SK-N-DZ (cell line): Measurements from ENCODE around the gene C6orf58.
"Not testable (repeated sequence)": the region's sequence is repeated elsewhere in the genome, so short reads cannot be mapped to it uniquely, and the experiment has no call there.

Experiments
- DNase-seq: peaks from one replicate; pipeline ENCODE4 v3.0.0-alpha.2; 2015; ENCODE audit warnings: low spot score

The C6orf58 gene

DNA sequence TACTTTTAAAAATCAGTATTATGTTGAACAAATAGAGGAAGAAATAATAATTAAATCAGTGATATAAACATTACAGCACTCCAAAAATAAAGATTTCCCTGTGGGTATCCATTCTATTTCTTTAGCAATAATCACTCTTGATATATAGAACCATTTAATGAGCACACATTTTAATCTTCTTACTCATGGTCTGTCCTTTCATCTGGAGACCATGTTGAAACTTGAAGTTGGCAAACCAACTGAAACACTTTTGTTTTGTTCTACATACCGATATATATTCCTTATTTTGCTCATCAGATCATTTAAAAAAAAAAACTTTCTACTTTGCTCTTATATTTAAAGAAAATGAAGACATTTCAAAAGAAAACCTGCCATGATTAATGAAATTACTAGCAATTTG lies 13.4 kb downstream of the C6orf58 start:
- DNase-seq, result no peak

DNA sequence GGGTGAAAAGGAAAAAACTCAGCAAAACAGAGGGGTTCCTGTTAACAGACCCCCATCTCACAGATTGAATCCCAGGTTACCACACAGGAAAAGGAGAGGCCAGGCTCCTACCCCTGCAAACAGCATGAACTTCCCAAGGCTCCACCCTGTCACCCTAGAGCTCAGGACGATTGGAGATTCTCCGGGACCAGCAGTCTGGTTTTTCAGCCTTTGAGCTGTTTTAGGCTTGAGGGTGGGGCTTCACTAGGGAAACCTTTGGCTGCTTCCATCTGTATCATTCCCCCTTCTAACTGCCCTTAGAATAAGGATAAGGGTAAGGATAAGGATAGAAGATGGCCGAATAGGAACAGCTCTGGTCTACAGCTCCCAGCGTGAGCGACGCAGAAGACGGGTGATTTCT lies 16.0 kb downstream of the C6orf58 start:
- DNase-seq, result no peak

DNA sequence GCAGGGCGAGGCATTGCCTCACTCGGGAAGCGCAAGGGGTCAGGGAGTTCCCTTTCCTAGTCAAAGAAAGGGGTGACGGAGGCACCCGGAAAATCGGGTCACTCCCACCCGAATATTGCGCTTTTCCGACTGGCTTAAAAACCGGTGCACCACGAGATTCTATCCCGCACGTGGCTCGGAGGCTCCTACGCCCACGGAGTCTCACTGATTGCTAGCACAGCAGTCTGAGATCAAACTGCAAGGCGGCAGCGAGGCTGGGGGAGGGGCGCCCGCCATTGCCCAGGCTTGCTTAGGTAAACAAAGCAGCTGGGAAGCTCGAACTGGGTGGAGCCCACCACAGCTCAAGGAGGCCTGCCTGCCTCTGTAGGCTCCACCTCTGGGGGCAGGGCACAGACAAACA lies 16.5 kb downstream of the C6orf58 start:
- not testable (repeated sequence) for DNase-seq

DNA sequence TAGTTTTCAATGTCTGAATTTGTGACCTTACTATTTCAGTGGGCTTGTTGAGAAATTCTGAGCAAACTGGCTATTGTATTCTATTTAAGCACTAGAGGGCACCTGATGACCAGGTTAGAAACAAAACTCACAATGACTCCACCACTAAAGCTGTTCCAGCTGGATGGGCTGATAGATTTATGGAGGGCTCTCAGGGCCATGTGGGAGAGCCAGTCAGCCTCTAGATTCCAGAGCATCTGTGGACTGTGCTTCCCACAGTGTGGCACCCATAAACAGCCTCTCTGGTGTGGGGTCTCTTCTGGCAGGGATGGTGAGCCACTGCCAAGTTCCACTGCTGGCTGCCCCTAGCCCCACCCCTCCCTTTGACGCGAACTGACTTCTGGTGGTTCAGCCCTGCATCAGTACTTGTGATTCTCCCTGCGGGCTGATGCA lies 29.2 kb downstream of the C6orf58 start:
- peak; percentile 83 for DNase-seq

DNA sequence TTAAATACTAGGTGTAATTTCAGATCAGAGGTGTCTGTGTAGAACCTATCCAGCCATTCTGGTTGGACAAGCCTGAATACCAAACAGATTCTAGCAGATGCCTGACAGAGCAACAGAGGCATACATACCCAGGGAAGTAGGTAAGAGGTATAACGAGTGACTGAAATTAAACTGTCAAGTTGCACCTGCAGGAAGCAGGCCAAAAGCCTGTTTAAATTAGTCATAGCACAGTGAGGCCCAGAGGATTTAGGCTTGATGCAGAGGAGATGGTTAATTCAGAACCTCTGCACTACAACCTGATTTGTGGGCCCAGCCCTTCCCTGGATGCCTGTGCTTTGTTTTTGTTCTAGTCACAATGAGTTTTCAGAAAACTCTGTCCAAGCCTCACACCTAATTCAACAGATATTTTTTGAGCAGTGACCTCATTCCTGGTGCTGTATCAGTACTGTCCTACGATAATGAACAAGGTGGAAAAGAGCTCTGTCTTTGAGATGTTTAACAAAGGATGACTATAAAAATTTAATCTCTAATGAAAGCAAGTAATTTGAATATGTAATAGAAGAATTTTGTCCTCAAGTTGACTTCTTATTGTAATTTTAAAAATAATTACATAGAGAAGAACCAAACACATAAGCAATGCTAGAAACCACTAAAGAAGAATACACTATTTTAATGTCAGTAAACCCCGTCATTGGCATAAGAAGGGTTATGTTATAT lies 31.7 kb downstream of the C6orf58 start:
- DNase-seq, result no peak

DNA sequence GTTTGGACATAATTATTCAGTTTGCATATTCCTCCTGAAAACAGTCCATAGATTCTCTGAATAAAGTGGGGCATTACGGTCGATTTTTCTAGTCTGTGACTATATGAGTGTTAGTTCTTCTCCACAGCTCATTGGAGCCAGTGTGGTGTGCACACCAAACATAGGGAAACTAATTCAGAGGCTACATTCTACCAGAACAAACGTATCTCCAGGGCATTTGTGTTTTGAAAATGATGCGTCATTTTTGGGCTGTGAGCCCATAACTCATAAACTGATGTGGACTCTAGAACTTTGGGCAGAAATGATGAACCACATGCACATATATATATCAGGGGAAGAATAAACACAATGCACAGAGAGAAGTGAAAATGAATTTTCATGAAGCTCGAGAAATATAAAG lies 41.8 kb downstream of the C6orf58 start:
- no peak for DNase-seq

DNA sequence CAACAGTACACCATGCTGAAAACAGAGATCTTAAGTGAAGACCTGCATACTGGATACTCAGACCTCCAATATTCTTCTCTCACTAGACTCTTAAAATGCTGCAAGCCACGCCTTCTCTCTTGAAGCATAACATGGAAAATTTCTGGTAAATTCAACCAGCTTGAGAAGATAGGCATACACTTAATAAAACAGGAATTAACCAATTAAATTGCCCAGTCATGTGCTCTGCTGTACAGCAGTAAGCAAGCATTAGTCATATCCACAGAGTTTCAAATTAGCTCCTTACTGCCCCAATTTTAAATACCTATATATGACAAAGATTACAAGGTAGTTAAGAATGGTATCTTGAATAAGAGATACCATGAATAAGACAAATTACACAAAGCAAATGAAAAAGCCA lies 53.8 kb downstream of the C6orf58 start:
- no peak for DNase-seq

DNA sequence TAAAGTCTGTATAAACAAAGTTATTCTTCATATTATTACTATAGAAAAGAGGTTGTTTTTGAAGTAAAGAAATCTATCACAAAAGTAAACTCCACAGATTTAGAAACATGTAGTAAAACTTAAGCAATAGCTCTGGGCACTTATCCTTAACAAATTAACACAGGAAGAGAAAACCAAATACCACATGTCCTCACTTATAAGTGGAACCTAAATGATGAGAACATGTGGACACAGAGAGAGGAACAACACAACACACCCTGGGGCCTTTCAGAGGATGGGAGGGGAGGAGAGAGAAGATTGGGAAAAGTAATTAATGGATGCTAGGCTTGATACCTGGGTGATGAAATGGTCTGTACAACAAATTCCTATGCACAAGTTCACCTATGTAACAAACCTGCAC lies 57.2 kb downstream of the C6orf58 start:
- DNase-seq, result no peak

DNA sequence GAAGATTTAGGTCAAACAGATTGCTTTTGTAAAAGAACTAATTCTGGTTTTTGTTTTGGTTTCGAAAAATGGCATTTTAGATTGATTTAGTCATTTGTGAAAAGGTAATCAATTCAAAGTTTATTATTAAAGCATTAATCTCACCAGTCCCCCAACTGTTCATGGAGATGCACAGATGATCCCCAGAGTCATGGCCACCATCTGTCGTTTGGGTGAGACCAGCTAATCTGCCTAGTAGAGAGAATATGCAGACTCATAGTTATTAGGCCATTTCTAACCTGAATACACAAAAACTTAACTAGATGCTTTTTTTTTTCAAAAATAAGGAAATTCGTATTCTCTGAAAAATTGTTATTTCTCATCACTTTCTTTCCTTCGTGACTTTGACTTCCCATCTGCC lies 58.1 kb downstream of the C6orf58 start:
- DNase-seq, result no peak

DNA sequence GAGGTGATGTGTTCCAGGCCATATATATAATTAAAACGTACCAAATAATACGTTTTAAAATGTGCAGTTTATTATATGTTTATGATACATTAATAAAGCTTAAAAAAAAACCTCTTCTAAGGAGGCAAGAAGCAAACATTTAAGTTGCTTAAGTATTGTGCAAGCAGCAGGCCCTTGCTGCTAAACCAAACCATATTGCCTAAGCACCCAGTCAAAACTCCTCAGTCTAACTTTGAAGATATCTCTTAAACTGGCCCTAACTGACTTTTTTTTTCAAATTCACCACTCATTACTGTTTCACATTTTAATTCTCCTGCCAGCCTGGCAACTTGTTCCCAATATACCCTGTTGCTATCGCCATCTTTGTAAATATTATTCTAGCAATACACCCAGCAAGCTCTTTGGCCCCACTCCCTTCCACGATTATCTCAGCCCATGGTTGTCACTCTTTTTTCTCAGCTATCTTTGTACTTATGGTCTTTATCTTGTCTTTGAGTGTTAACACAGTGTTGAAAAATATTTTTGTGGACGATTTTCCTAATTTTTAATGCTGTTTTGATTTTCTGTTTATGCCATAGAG lies 60.9 kb downstream of the C6orf58 start:
- no peak for DNase-seq
